HPDE6-E6E7 (cell line): ENCODE results near the gene ZCWPW1.
"Not testable (repeated sequence)": the region's sequence is repeated elsewhere in the genome, so short reads cannot be mapped to it uniquely, and the experiment has no call there.

Experiments used
- DNase-seq: peaks from one replicate; pipeline ENCODE4 v3.0.0; 2011; ENCODE audit warnings: missing footprints; ENCODE audit errors: extremely low spot score

ZCWPW1 gene

DNA sequence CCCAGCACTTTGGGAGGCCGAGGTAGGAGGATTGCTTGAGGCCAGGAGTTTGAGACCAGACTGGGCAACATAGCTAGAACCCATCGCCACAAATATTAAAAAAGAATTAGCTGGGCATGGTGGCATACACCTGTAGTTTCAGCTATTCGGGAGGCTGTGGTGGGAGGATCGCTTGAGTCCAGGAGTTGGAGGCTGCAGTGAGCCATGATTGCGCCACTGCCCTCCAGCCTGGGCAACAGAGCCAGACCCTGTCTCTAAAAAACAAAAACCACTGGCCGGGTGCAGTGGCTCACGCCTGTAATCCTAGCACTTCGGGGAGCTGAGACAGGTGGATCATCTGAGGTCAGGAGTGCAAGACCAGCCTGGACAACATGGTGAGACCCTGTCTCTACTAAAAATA is 25.4 kb upstream of the ZCWPW1 start:
- DNase-seq, result not testable (repeated sequence)

DNA sequence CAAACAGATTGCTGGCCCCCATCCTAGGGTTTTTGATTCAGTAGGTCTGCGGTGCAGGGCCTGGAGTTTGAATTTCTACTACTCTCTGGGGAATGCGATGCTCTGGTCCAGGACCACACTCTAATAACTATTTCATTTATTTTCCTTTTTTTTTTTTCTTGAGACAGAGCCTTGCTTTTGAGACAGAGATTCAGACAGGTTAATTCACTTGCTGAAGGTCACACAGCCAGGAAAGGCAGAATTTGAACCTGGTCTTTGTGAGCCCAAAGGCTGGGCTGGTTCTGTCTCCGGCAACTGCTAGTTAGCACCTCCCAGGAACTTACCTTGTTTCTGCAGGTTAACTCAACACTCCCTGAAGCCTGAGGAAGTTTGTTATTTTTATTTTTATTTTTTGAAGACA is 24.0 kb upstream of the ZCWPW1 start:
- no peak for DNase-seq

DNA sequence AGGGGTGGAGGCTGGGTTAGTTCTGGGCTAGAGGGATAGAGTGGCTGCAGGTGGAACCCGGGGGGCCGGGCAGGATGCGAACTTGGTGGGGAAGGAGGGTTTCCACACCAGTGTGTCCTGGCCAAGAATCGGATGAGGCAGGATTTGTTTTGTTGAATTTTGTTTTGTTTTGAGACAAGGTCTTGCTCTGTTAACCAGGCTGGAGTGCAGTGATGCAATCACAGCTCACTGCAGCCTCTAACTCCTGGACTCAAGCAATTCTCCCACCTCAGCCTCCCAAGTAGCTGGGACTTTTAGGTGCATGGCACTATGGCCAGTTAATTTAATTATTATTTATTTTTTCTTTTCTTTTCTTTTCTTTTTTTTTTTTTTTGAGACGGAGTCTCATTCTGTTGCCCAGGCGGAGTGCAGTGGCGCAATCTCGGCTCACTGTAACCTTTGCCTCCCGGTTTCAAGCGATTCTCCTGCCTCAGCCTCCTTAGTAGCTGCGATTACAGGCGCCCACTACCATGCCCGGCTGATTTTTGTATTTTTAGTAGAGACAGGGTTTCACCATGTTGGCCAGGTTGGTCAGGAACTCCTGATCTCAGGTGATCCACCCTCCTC is 20.8 kb upstream of the ZCWPW1 start:
- no peak for DNase-seq

DNA sequence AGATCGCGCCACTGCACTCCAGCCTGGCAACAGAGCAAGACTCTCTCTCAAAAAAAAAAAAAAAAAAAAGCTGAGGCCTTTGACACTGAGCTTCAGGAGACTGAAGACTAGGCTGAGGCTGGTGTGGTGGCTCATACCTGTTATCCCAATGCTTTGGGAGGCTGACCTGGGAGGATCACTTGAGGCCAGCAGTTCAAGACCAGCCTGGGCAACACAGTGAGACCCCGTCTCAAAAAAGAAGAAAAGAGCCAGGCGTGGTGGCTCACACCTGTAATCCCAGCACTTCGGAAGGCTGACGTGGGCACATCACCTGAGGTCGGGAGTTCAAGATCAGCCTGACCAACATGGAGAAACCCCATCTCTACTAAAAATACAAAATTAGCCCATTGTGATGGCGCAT is 18.9 kb upstream of the ZCWPW1 start:
- not testable (repeated sequence) for DNase-seq

DNA sequence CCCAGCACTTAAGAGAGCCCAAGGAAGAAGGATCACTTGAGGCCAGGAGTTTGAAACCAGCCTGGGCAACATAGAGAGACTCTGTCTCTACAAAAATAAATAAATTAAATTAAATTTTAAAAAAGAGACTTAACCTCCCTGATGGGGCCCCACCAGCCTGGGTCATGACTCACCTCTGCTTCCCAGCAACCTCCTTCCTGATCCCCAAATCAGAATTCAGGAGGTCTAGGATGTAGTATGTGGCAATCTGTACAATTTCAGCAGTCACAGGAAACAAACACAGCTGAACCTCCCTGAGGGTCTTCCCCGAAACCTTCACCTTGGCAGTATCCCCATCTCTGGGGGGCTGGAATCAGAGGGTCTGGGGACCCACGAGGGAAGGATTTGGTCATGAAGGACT is 17.5 kb upstream of the ZCWPW1 start:
- DNase-seq, result no peak

DNA sequence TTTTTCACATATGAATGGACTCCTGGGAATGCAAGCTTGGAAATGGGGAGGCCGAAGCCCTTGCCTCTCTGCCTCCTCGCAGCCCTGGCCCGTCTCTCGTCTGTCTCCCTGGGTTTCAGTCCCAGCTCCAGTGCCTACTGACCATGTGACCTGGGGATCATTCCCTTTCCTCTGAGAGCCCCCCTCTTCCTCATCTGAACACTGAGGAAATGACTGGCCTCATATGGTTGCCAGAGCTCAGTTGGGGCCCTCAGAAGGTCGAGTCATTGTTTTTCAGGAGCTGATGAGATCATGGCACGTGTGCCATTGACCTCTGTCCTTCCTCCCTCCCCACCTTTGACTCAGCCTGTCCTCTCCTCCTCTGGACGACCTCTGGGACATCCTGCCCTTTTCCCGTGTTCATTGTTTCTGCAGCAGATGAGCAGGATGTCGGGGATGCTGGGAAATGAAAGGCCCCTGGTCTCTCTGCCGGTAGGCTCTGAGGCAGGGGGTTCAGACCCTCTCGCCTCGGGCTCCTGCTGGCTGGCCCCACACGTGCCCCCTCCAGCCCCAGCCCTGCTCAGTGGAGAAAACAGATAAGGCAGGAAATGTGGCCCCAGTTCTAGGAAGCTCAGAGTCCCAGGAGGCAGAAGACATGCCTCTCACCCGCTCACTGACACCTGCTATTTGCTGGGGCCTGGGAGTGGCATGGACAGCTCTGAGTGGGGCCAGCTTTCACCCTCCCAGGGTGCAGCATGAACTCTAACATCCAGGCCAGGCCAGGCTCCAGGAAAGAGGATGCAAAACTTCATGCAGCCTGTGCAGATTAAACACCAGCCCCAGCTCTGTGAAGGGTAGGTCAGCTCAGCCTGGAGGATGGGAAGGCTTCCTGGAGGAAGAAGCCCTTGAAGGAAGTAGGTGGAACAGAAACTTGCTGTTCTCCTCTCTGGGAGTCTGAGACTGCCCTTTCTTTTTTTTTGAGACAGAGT is 16.1 kb upstream of the ZCWPW1 start:
- DNase-seq, result no peak

DNA sequence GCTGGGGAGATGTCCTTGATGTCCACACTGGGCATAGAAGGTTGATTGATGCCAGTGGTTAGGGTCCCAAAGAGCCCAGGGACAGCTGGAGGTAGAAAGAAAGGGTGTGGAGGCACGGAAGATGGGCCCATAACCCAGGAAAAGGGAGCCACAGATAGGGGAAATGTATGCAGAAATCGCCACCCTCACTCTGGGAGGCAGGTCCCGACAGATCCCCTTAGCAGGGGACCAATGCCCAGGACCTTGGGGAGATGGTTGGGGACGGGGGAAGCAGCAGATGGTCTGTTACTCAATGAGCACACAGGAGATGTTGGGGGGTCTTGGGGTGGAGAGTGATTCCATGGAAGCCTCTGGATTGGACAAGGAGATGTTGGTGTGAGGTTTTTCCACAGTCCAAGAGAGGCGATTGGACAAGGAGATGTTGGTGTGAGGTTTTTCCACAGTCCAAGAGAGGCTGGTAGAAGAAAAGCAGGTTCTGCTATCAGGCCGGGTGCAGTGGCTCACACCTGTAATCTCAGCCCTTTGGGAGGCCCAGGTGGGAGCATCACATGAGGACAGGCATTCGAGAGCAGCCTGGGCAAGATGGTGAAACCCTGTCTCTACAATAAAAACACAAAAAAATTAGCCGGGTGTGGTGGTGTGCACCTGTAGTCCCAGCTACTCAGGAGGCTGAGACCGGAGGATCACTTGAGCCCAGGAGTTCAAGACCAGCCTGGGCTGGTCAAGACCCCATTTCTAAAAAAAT is 14.8 kb upstream of the ZCWPW1 start:
- no peak for DNase-seq

DNA sequence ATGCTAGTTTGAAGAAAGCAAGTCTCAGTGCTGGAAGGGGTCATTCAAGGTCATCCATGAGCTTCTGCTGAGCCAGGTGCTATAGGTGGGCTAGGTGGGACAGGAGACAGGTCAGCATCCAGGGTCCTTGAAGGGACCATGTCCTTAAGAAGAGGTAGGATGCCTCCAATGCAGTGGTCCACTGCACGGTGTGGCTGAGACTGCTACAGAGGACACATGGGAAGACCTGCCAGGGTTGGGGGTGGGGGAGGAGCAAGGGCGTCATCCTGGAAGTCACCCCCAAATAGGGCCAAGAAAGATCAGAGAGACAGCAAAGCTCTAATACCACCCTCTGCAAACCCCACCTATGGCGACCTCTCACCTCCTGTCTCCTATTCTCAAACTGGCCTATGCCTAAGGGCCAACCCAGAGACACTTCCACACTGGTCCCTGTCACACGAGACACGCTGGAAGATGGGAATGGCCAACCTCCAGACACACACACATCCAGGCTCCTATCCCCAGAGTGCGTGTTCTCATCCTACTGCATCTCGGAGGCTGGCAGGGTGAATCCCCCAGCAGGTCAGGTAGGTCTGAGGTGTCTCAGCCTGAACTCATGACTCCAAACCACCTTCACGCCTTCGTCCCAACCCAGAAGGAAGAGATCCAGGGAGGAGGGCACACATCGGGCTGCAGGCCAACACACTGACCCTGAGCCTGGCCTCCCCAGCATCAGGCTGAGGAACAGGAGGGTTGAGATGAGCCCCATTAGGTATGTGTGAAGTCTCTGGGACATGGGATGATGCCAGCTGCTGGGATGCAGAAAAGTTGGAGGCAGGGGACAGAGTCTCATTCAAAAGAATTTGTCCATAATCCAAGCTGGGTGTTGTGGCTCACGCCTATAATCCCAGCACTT is 13.4 kb upstream of the ZCWPW1 start:
- DNase-seq, result no peak

DNA sequence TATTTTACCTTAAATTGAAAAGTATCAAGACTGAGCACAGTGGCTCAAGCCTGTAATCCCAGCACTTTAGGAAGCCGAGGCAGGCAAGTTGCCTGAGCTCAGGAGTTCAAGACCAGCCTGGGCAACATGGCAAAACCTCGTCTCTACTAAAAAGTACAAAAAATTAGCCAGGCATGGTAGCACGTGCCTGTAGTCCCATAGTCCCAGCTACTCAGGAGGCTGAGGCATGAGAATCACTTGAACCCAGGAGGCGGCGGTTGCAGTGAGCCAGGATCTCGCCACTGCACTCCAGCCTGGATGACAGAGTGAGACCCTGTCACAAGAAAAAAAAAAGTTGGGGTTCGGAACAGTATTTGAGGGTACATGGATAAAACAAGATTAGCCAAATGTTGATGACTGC is 10.7 kb upstream of the ZCWPW1 start:
- not testable (repeated sequence) for DNase-seq

DNA sequence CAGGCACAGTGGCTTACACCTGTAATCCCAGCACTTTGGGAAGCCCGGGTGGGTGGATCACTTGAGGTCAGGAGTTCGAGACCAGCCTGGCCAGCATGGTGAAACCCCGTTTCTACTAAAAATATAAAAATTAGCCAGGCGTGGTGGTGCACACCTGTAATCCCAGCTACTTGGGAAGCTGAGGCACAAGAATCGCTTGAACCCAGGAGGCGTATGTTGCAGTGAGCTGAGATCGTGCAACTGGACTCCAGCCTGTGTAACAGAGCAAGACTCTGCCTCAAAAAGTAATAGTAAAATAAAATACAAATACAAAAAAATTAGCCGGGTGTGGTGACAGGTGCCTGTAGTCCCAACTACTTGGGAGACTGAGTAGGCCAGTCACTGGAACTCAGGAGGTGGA is 10.2 kb upstream of the ZCWPW1 start:
- DNase-seq, result not testable (repeated sequence)

DNA sequence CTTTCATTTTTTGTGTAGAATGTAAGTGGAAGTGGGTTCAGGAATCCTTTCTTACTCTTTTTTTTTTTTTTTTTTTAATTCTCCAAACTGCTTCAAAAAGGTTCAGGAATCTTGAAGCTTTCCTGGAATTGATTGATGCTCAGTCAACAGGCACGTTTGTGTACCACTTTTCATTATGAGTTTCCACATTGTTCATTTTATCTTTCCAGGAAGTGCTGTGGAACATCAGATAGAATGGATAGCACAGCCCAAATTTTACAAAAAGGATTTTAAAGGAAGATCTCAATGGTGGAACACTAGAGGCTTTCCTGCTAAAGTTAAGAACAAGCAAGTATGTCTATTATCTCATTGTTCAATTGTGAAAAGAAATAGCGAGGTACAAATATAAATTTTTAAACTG is 9.7 kb upstream of the ZCWPW1 start:
- DNase-seq, result no peak

DNA sequence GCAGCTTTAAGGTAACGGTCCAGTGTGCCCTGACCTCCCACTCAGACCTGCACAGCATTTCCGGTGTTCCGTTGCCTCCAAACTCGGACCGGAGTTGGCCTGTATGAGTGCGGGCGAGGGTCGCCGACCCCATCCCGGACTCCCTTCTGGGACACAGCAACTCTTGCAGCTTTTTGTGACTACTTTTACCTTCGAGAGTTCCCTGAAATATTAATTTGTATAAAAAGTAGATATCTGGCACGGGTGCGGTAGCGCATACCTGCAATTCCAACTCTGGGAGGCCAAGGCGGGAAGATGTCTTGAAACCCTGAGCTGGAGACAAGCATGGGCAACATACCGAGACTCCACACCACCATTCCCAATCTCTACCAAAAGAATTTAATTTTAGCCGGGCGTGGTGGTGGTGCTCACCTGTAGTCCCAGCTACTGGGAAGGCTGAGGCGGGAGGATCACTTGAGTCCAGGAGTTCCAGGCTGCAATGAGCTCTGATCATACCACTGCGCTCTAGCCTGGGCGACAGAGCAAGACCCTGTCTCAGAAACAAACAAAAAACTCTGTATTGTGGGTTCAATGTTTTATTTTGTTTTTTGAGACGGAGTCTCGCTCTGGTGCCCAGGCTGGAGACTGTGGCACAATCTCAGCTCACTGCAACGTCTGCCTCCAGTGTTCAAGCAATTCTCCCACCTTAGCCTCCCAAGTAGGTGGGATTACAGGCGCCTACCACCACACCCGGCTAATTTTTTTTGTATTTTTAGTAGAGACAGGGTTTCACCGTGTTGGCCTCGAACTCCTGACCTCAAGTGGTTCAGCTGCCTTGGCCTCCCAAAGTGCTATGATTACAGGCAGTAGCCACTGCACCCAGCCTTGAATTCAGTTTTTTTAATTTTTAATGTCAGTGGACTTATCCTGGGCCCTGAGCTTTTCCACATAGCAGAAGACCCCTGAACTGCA is 8.9 kb upstream of the ZCWPW1 start:
- no peak for DNase-seq

DNA sequence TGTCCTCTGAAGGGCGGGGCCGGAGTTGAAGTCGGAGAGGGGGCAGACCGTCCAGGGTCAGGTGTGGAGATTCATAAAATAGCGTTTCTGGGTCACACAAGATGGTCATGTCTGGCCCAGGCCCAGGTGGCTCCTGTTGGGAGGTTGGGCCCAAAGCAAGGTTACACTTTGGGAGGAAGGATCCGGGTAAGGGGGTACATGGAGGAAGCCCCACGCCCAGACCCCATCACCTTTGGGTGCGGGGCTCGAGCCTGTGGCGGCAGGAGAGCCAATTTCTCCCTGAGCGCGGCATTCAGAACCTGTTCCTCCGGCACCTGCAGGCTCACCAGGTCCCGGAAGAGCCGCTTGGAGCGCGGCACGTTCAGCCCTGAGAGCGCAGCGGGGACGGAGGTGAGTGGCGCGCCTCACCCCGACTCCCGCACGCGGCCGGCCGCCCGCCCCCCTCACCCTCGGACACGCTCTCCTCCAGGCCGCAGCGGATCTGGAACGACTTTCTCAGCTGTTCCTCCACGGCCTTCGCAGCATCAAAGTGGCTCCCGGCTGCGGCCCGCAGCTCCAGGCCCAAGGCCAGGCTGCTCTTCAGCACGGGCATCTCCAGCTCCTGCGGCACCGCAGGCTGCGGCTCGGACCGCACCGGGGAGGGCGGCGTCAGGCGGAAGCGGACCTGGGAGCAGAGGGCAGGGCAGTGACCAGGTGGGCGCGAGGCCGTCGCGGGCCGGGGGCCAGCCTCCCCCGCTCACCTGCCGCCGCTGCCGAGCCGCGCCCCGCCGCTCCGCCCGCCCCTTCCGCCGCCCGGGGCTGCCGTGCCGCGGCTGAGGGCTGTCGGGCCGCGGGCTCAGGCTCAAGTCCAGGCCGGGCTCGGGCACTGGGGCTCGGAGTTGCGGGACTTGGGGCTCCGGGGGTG is 7.2 kb upstream of the ZCWPW1 start:
- peak; percentile 53 for DNase-seq

DNA sequence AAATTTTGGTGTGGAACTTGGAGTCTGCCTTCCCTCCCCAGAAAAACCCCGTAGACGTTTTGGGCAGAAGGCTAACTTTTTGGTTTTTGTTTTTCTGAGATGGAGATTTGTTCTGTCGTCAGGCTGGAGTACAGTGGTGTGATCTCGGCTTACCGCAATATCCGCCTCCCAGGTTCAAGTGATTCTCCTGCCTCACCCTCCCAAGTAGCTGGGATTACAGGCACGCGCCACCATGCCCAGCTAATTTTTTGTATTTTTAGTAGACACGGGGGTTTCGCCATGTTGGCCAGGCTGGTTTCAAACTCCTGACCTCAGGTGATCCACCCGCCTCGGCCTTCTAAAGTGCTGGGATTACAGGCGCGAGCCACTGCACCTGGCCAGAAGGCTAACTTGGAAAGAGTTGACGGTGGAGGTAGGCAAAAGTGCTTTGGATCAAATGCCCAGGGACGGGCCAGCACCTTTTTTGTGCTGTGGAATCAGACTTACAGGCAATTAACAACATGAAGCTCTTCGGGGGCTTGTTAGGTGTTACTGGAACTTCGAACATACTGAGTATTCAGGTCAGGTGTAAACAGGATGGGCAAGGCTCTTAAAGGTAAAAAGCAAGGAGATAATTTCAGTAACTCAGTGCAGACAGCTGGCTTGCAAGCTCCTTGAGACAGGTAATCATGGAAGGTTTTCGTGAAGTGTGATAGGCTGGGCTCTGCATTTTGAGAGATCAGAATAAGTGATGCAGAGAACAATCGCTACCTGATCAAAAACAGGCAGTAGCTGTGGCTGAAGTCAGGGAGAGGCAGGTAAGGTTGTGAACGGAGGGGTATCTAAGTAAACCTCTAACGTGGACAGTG is 6.0 kb upstream of the ZCWPW1 start:
- no peak for DNase-seq

DNA sequence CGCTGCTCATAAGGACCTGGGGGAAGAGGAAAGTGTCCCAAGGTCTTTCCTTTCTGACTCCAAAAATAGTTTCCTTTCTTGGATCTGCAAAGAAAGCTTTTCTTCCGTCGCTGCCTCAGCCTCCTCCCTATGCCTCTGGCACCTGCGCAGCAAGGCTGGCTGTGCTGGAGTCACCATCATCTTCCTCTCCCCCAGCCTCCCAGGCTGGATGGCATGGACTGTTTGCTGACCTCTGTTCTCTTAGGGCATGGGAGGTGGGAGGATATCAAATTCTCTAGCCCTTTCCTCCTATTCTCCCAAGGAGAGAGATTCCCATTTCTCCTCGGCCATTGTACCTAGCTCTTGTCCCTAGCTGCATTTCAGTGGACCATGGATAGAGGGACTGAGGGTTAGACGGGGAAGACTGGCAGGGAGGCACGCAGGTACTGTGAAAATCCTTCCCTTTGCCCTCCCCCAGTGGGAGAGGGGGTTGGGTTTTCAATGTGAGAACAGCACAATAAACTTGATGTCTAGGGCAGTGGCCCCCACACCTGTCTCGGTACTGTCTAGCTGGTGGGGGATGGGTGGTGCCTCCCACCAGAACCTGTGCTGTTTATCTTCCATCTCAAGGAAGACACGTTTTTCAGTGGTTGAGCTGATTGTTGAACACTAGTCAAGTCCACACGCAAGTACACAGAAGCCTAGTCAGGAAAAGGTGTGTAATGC is 5.2 kb upstream of the ZCWPW1 start:
- DNase-seq, result no peak

DNA sequence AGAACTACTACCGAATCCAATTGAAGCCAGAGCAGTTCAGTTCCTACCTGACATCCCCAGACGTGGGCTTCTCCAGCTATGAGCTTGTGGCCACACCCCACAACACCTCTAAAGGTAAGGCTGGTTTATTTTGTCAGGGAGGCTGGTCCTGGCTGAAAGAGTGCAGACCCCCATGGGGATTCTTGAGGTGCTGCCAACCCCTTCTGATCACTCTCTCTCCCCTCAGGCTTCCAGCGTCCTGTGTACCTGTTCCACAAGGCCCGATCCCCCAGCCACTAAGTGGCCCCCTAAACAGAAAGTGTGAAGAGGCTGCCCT is 4.7 kb upstream of the ZCWPW1 start:
- DNase-seq, result no peak

DNA sequence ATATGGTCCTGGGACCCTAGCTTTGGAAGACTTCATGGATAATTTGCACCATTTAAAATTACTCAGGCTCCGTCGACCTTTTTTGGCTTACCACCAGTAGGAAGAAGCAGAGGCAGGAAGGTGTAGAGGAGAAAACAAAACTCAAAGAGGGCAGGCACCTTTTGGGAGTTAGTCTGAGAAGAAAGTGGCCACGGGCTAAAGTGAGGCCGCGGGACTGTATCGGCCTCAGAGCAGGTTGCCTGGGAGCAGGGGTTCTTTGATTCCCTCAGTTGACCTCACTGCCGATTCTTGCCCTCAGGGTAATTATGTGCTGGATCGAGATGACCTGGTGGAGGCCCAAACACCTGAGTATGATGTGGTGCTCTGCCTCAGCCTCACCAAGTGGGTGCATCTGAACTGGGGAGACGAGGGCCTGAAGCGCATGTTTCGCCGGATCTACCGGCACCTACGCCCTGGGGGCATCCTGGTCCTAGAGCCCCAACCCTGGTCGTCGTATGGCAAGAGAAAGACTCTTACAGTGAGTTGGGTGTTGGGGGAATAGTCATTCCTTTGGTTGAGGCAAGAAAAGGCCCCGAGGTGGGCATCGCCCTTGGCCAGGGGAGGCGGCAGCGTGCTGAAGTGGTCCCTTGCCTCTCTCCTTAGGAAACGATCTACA is 4.2 kb upstream of the ZCWPW1 start:
- DNase-seq, result no peak
